Sigmoid colon (tissue), 4 donors: ENCODE measurements around the gene EFCAB9.

Experiments used
- POLR2A ChIP-seq, 2 donors: fragments of 450-650 bp; IDR thresholded peaks; one replicate each; pipeline ENCODE4 v1.6.1; 2016; ENCODE audit warnings: antibody characterized with exemption in 2 of 2, mild to moderate bottlenecking in 2 of 2, moderate library complexity in 2 of 2
- POLR2AphosphoS5 ChIP-seq, 4 donors: sonication (generic); formaldehyde crosslinking; IDR thresholded peaks; one replicate each; pipeline ENCODE4 v1.6.1; 2017; ENCODE audit warnings: antibody characterized with exemption in 4 of 4
- TF ChIP-seq, protein P1 (sequence below), 4 experiments: fragments of 450-650 bp in 3 of 4; fragments of 200-600 bp in 1 of 4; IDR thresholded peaks; one replicate each; pipeline ENCODE4 v1.5.1; 2016 to 2019; ENCODE audit warnings: antibody characterized with exemption in 4 of 4, mild to moderate bottlenecking in 3 of 4, moderate library complexity in 2 of 4

DNA sequence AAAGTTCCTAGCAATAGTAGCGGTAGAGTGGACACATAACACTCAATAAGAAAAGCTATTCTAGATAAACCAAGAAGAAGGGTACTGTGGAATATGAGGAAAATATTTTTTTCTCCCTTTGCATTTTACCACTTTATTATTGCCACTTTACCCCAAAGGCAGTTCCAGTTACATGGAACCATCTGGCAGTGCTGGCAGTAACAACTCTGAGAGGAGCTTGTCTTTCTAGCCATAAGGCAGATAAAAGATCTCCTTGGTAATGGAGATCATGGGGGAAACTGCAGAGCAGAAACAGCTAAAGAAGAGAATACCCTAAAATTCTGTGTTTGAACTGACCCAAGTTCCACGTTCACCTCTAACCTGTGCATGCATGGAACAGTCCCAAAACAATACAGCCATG, 51.1 kb downstream of the EFCAB9 start:
- TF ChIP-seq, protein P1, sequence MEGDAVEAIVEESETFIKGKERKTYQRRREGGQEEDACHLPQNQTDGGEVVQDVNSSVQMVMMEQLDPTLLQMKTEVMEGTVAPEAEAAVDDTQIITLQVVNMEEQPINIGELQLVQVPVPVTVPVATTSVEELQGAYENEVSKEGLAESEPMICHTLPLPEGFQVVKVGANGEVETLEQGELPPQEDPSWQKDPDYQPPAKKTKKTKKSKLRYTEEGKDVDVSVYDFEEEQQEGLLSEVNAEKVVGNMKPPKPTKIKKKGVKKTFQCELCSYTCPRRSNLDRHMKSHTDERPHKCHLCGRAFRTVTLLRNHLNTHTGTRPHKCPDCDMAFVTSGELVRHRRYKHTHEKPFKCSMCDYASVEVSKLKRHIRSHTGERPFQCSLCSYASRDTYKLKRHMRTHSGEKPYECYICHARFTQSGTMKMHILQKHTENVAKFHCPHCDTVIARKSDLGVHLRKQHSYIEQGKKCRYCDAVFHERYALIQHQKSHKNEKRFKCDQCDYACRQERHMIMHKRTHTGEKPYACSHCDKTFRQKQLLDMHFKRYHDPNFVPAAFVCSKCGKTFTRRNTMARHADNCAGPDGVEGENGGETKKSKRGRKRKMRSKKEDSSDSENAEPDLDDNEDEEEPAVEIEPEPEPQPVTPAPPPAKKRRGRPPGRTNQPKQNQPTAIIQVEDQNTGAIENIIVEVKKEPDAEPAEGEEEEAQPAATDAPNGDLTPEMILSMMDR (IDR thresholded peaks at IDR 0.05), result no peak
- TF ChIP-seq POLR2A (IDR thresholded peaks at IDR 0.05) (no peak), POLR2AphosphoS5 (IDR thresholded peaks at IDR 0.05) (no peak)
